ENCODE data around the gene PSMD5. TPM values are rescaled to one million over a fixed set of nuclear protein-coding genes. Genes with fewer than 3 reads are reported as not detected.

The PSMD5 gene
- total RNA-seq, 1 donor from 2014 or later = 54.3 TPM

- Mint-ChIP-seq H3K27me3 (ENCODE audit: low read depth) (no peaks in the 10 kb centered on the region), H3K9me3 (no peaks in the 10 kb centered on the region), H3K4me1 (peaks cover 25% of the 10 kb centered on the region), H3K4me3 (no peak overlapping the region), H3K36me3 (ENCODE audit: low read depth) (no peaks in the 10 kb centered on the region), H3K27ac (ENCODE audit: unreplicated experiment) (no peak overlapping the region)
- TF ChIP-seq, protein P1, sequence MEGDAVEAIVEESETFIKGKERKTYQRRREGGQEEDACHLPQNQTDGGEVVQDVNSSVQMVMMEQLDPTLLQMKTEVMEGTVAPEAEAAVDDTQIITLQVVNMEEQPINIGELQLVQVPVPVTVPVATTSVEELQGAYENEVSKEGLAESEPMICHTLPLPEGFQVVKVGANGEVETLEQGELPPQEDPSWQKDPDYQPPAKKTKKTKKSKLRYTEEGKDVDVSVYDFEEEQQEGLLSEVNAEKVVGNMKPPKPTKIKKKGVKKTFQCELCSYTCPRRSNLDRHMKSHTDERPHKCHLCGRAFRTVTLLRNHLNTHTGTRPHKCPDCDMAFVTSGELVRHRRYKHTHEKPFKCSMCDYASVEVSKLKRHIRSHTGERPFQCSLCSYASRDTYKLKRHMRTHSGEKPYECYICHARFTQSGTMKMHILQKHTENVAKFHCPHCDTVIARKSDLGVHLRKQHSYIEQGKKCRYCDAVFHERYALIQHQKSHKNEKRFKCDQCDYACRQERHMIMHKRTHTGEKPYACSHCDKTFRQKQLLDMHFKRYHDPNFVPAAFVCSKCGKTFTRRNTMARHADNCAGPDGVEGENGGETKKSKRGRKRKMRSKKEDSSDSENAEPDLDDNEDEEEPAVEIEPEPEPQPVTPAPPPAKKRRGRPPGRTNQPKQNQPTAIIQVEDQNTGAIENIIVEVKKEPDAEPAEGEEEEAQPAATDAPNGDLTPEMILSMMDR (conservative IDR thresholded peaks at IDR 0.05) = no peak
- no peak for DNase-seq (ENCODE audit: low read depth, low spot score)
Measured at GRCh38 chr9:120854596-120855327, 12.0 kb upstream of the PSMD5 start.

DNA sequence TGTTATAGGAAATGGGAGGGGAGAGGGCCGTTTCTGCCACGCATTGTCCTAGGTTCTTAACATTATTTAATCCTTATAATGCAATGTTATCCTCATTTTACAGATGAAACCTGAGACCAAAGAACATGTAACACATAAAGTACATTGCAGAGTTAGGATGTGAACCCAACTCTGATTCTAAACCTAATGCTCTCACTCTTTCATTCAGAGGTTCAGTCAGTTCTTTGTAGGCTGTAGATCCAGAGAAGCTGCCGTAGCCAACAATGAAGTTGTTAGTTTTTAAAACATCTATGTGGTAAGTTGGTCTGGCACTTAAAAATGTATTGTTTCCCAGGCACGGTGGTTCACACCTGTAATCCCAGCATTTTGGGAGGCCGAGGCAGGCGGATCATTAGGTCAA is 10.5 kb upstream of the PSMD5 start:
- Mint-ChIP-seq H3K27ac (ENCODE audit: unreplicated experiment) (no peak overlapping the region), H3K36me3 (ENCODE audit: low read depth) (no peaks in the 10 kb centered on the region), H3K4me1 (peaks cover 25% of the 10 kb centered on the region), H3K4me3 (no peak overlapping the region), H3K27me3 (ENCODE audit: low read depth) (no peaks in the 10 kb centered on the region), H3K9me3 (no peaks in the 10 kb centered on the region)
- DNase-seq (ENCODE audit: low read depth, low spot score) = no peak
- TF ChIP-seq, protein P1 (conservative IDR thresholded peaks at IDR 0.05) = no peak

DNA sequence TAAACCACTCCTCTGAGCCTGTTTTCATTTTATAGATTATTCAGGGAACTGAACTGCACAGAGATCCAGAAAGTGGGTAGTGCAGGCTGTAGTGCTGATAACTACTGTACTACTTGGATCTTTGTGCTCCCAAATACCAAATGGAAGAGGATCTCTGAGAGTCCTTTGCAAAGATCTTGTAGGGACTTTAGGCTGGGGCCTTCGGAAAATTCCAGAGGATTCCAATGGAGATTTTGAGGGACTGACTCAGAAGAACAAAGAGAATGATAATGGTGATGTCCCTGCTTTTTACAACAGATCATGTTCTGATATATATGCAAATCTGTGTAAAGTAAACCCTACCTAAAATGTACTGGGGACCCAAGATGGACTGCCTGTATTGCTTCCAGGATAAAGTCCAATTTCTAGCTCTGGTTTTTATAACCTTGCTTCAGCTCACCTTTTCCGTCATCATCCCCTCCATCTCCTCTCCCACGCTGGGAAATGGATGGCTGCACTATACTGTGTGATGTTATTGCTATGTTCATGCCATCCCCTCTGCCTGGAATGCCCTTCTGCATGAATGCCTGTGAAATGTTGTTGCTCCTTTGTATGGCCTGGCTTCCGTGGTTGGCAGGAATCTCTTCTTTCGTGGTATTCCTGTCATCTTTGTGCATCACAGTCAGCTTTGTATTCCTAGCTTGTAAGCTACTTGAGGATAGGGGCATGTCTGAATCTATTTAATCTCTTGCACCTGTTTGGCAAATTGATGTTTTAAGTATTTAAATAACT is 9.7 kb upstream of the PSMD5 start:
- Mint-ChIP-seq H3K27ac (ENCODE audit: unreplicated experiment) (peak overlapping the region; percentile 94), H3K4me1 (peaks cover 25% of the 10 kb centered on the region), H3K4me3 (no peak overlapping the region), H3K36me3 (ENCODE audit: low read depth) (no peaks in the 10 kb centered on the region), H3K9me3 (no peaks in the 10 kb centered on the region), H3K27me3 (ENCODE audit: low read depth) (no peaks in the 10 kb centered on the region)
- DNase-seq (ENCODE audit: low read depth, low spot score) = no peak
- TF ChIP-seq, protein P1 (conservative IDR thresholded peaks at IDR 0.05) = no peak

- peaks cover 25% of the 10 kb centered on the region for H3K4me1 Mint-ChIP-seq
- H3K9me3 Mint-ChIP-seq = no peaks in the 10 kb centered on the region
- no peaks in the 10 kb centered on the region for H3K27me3 Mint-ChIP-seq (ENCODE audit: low read depth)
- H3K36me3 Mint-ChIP-seq (ENCODE audit: low read depth) = no peaks in the 10 kb centered on the region
- DNase-seq (ENCODE audit: low read depth, low spot score) = no peak
- TF ChIP-seq, protein P1 (conservative IDR thresholded peaks at IDR 0.05) = no peak
- peak overlapping the region; percentile 10 for H3K4me3 Mint-ChIP-seq
- H3K27ac Mint-ChIP-seq (ENCODE audit: unreplicated experiment) = peak overlapping the region; percentile 94
Measured at GRCh38 chr9:120851449-120851848, 8.7 kb upstream of the PSMD5 start.

- no peak for DNase-seq (ENCODE audit: low read depth, low spot score)
Measured at GRCh38 chr9:120850315-120850714, 7.6 kb upstream of the PSMD5 start.

More at GRCh38 chr9:120850315-120850714, 7.6 kb upstream of the PSMD5 start:
- Mint-ChIP-seq H3K27ac (ENCODE audit: unreplicated experiment) (no peak overlapping the region), H3K9me3 (no peaks in the 10 kb centered on the region), H3K27me3 (ENCODE audit: low read depth) (no peaks in the 10 kb centered on the region), H3K4me1 (peaks cover 25% of the 10 kb centered on the region), H3K36me3 (ENCODE audit: low read depth) (no peaks in the 10 kb centered on the region), H3K4me3 (peak overlapping the region; percentile 0)
- TF ChIP-seq, protein P1 (conservative IDR thresholded peaks at IDR 0.05) = no peak

All from neural crest cell (in vitro differentiated cells).